IPS-NIHi7 (cell line): Measurements from ENCODE around the gene CDC42EP2.

Experiments used
- DNase-seq: peaks from one replicate; pipeline ENCODE4 v3.0.0; 2012; ENCODE audit warnings: mixed read lengths; ENCODE audit errors: extremely low spot score

Gene CDC42EP2

DNA sequence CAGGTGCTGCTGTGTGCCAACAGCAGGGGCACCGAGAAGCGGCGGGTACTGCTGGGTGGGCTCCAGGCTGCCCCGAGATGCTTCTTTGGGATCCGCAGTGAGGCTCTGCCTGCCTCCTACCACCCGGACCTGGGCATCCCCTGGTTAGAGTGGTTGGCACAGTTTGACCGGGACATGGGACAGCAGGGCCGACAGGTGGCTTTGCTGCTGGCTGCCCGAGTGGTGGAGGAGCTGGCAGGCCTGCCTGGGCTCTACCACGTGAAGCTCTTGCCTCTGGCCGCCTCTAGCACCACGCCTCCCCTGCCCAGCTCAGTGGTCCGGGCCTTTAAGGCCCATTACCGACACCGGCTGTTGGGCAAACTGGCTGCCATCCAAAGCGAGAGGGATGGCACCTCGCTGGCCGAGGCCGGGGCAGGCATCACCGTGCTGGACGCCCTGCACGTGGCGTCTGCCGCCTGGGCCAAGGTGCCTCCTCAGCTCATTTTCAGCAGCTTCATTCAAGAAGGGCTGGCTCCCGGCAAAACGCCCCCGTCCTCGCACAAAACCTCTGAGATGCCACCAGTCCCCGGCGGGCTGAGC is 41.8 kb downstream of the CDC42EP2 start:
- DNase-seq: no peak

DNA sequence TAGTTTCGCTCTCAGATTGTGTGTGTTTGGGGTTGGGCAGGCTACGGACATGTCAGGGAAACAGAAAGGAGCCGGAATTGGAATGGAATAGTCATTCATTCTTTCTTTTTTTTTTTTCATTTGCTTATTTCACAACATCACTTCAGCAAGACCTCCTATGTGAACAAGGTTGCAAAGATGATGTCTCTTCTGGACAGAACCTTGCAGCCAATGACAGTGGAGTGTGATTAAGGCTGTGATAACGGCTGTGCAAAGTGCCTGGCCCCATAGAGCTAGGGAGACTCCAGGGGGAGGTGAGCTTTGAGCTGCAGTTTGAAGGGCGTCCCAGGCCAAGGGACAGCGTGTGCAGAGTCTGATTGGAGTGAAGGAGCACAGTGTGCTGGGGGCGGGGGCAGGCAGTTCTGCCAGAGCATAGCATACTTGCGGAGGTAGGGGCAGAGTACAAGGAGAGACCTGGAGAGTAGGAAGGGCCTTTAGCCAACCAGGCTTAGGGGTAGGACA is 43.2 kb downstream of the CDC42EP2 start:
- DNase-seq: no peak

DNA sequence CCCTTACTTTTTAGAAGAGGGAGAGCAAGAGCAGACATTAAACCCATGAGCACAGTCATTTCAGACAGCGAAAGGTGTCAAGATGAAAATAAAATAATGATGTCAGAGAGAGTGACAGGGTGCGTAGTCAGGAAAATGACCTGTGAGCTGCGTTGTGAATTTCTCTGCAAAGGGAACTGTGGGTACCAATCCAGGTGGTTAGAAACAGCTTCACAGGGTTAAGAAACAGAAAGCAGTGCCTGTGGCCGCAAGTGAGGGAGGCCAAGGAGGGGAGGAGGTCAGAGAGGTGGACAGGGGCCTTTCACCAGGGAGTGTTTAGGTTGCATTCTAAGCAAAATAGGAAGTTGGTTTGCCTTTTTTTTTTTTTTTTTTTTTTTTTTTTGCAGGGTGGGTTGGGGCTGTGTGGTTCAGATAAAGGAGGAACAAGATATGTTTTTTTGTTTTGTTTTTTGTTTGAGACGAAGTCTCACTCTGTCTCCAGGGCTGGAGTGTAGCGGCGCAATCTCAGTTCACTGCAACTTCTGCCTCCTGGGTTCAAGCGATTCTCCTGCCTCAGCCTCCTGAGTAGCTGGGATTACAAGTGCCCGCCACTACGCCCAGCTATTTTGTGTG is 47.8 kb downstream of the CDC42EP2 start:
- DNase-seq: no peak

DNA sequence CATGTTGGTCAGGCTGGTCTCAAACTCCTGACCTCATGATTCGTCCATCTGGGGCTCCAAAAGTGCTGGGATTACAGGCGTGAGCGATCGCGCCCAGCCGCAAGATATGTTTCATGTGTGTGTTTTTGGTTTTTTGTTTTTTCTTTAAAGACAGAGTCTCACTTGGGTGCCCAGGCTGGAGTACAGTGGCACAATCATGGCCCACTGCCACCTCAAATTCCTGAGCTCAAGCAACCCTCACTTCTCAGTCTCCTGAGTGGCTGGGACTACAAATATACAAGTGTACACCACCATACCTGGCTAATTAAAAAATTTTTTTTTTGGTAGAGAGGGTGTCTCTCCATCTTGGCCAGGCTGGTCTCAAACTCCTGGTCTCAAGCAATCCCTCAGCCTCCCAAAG is 48.3 kb downstream of the CDC42EP2 start:
- DNase-seq: no peak

DNA sequence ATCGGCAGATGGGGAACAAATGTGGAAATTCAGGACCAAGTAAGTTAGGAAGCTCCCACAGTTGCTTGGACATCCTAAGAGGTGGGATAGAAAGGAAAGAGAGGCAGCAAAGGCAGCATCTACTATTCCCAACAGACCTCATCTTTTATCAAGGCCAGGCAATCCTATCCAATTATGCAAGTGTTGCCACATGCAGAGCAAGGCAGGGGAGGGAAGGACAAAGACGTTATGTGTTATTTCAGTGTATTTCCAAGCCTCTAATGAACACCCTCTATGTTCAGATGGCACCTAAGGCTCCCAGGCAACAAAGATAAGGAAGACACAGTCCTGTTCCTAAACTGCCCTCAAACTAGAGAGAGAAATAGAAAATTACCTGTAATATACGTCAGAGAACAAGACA is 49.1 kb downstream of the CDC42EP2 start:
- DNase-seq: no peak

DNA sequence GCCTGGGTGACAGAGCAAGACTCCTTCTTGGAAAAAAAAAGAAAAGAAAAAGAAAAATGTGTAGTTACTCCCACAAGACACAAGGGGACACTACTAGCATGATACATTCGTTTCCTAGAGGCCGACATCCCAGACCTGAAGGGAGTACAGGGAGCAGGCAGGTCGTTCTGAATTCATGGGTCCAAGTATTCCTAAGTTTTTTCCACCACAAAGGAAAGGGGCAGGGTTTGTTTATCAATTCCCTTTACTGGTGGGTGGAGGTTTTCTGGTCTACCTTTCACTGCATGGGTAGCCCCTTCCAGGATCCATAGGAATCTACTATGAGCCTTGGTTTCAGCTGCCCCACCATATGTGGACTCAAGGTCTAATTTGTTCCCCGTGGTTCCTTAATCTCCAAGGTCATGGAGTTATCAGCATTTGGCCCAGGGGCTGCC is 51.7 kb downstream of the CDC42EP2 start:
- peak; percentile 86 for DNase-seq

DNA sequence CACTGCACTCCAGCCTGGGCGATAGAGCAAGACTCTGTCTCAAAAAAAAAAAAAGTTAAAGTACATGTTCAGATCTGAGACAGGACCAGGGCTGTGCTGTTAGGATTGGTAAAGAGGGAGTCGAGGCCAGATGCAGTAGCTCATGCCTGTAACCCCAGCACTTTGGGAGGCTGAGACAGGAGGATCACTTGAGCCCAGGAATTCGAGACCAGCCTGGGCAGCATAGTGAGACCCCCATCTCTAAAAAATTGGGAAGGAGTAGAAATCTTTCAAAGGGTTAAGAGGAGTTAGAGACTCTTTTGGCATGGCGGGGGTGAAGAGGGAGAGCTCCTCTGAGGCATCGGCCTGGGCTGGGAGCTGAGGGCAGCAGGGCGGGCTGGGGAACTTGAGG is 56.0 kb downstream of the CDC42EP2 start:
- DNase-seq: no peak
